Stimulated activated CD4-positive, alpha-beta T cell treated with anti-CD3 and anti-CD28 coated beads, Interleukin-2, amount 100 ng/mL, for 4 hours (primary cell): ENCODE measurements around the gene MSH3.
"Not testable (repeated sequence)": the region's sequence is repeated elsewhere in the genome, so short reads cannot be mapped to it uniquely, and the experiment has no call there.

Experiments used
- DNase-seq: peaks from one replicate; pipeline ENCODE4 v3.0.0-alpha.2; 2020; ENCODE audit warnings: low read depth

The MSH3 gene

DNA sequence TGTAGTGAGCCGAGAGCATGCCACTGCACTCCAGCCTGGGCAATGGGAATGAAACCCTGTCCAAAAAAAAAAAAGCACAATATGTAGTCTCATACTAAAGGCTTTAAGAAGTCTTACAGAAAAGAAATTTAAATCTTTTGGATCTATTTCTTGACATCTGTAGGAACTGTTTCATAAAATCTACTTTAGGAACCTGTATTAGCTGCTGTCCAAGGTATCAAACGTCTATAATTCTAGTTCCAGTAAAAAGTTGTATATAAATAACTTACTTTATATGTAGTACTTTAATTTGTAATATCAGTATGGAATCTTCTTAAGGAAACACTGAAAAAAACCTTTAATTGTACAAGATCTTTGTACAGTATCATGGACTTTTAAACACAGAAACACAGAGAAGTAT is 199.0 kb downstream of the MSH3 start:
- DNase-seq = no peak

DNA sequence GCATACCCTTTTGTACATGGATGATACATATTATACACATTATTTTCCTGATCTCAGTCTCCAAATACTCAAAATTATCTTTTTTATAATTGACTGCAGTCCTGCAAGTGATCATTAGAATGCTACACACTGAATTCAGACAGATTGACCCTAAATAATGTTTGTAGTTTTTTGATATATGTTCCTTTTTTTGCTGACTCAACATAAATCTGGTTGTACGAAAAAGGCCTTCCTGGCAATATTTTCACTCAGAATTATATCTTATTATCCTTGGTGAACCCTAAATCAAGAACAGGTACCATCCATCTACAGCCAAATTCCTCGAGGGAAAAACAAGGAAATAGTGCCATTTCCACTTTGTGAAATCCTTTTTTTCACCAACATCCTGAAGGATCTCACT is 200.1 kb downstream of the MSH3 start:
- no peak for DNase-seq

DNA sequence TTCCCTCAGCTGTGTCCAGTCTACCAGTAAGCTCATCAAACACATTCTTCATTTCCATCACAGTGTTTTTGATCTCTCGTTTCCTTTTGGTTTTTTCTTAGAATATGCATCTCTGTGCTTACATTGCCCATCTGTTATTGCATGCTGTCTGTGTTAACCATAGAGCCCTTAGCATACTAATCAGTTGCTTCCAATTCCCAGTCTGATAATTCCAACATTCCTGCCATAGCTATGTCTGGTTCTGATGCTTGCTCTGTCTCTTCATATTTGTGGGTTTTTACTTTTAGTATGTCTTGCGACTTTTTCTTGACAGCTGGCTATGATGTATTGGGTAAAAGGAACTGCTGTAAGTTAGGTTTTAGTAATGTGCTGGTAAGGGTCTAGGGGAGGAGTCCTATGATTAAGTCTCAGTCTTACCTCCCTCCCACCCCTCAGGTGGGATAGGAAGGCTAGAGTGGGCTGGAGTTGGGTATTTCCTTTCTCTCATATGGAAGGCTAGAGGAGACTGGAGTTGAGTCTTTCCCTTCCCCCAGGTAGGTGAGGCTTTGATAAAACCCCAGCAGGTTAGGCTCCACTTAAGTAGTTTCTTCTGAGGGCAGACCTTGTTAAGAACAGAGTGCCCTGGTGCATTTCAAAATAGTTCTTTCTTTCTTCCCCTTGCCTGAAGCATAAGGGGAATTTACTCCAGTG is 206.6 kb downstream of the MSH3 start:
- DNase-seq = no peak

DNA sequence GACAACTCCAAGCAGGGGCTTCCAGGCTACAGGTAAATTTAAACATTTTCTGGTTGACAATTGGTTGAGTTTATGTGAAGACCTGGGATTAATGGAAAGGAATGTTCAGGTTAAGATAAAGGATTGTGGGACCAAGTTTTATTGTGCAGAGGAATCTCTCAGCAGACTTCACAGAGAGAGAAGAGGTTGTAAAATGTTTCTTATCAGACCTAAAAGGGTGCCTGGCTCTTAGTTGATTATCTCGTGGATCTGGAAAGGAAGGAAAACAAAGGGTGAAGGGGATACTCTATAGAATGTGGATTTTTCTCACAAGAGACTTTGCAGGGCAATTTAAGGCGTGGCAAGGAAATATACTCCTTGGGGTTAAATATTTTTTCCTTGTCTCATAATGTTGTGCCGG is 209.3 kb downstream of the MSH3 start:
- no peak for DNase-seq

DNA sequence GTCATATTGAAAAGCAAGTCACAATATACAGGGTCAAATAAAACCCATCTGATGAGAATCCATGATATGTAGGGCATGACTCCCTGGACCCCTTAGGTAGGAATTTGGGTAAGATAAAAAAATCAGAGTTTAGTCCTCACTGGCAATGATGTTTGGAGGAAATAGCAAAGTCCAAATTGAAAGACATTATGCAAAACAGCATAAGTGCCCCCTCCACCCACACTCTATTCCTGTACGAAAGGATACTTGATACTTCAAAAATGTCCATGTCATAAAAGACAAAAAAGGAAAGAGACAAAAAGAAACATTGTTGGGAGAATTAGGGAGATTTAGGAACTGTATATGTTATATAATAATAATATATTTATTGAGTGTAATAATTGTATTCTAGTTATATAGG is 209.7 kb downstream of the MSH3 start:
- no peak for DNase-seq

DNA sequence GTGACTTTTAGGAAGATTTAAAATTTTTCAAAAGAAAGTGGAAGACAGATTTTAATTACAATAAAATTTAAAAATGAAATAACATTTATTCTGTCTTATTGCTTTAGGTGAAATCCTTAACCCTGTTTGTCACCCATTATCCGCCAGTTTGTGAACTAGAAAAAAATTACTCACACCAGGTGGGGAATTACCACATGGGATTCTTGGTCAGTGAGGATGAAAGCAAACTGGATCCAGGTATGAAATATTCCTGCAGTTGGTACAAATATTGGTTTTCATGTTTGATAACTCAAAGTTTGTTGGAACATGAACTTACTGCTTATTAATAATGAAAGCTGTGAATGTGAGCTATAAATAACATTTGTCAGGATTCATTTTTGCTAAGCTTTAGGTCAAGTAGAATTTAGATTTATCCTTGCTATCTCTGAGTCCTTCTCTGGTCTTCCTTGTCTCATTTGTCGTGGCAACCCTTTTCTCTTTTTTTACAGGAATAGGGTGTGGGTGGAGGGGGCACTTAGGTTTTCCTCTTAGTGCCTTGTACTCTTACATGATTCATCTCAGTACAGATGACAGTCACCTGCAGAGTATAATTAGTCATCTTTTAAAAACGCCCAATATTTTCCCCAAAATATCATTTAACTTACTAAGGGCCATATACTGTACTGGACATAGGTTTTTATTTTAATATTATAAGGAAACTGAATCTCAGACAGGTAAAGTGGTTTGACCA is 210.4 kb downstream of the MSH3 start:
- DNase-seq = no peak

DNA sequence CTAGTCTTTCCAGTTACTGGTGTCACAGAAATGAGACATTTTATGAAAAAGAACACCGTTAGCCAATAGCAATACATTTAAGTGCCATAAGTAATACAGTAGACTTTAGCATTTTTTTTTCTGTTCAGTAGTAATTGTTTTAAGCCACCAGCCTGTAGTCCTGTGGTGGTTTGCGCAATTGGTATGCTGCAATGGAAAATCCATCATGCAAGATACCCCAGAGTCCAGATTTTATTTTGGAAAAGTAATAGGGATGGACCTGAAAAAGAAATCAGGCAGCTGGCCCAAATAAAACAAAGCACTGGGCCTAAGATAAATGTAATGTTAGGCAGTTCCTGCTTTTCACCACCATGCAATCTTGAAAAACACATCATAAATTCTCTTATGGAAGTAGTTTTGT is 211.1 kb downstream of the MSH3 start:
- DNase-seq = no peak

DNA sequence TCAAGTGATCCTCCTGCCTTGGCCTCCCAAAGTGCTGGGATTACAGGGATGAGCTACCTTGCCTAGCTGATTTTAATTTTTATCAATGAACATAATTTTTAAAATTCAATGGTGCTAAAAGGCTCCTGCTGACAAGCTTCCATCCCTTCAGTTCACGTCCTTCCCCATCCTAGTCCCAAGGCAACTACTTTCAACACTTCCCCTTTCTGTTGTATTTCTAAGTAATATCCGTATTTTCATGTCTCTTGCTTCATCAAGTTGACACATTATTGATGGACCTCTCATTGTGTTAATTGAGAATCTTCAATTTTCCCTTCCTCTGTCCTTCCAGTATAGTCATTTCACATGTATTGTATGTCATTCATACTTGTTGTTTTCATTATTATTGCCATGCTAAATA is 211.9 kb downstream of the MSH3 start:
- DNase-seq = no peak

DNA sequence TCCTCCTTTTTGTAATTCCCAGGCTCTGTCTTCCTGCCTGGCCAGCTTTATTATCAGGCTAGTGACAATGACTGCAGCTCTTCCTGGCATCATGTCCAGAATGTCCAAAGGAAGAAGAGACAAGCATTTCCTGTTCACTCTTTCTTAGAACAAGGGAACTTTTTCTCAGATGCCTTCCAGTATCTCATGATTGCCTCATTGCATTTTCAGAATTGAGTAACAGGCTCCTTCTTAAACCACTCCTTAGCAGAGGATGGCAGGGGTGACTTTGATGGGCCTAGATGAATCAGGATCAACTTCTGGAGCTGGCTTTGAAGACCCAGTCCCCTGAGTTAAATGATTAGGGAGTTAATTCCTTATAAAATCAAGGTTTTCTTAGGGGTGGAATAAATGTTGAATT is 212.8 kb downstream of the MSH3 start:
- no peak for DNase-seq

DNA sequence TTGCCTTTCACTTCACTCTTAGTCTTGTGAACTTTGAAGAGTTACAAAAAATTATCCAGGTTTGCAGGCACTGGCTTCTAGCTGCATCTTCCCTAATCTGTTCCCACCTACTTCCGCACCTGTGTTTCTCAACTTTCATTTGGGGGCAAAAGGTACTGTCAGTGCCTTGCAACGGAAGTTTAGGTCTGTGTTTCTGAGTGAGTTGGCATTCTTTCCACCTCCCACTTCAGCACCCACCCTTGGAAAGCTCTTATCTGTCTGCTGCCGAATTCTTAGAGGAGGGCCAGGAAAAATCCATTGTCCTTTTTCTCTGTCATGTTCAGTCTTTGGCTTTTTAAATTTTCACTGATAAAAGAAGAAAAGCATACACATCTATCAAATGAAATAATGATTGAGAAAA is 216.0 kb downstream of the MSH3 start:
- DNase-seq = no peak

DNA sequence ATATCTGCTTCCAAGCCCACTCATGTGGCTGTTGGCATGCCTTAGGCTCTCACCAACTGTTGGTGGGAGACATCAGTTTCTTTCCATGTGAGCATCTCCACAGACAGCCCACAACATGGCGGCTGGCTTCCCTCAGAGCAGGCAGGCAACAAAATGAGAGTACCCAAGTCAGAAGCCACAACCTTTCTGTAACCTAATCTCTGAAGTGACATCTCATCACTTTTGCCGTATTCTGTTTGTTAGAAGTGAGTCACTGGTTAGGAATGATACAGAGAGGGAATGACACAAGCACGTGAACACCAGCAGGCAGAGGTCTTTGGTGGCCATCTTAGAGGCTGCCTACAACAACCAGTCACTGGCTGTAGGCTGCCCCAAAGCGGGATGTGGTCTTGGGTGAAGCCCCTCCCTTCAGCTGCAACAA is 217.1 kb downstream of the MSH3 start:
- DNase-seq = no peak

DNA sequence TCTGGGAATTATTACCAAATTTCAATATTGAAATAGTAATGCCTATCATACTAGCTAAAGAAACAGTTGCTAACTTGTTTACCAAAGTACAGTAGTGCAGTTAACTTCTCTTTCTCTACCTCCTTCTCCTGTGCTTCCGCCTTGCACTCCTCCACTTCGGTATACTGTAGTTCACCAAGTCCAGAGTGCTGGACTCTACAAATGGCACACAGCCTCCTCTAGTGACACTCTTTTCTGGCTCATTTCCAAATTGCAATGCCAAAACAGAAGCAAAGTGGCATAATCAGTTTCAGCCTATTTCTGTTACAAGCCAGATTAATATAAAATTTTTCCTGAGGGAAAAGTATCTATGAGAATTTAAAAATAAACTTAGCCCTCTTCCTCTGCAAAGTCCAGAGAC is 219.7 kb downstream of the MSH3 start:
- no peak for DNase-seq

DNA sequence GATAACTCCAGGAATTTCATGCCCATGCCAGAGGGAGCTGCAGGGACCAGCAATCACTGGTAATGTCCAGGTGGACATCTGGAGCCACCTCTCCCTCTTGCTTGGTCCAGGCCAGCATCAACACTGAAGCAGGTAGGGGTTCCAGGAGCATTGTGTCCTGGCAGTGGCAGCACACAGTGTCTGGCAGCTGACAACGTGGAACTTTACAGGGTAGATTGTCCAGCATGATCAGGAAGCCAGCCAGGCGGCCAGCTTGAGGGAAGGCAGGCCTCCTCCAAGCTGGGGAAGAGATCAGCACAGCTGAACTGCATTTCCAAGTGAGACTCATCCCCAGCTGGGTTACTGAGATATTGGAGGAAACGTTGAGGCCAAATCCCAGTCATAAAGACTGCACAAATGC is 223.1 kb downstream of the MSH3 start:
- DNase-seq = no peak

DNA sequence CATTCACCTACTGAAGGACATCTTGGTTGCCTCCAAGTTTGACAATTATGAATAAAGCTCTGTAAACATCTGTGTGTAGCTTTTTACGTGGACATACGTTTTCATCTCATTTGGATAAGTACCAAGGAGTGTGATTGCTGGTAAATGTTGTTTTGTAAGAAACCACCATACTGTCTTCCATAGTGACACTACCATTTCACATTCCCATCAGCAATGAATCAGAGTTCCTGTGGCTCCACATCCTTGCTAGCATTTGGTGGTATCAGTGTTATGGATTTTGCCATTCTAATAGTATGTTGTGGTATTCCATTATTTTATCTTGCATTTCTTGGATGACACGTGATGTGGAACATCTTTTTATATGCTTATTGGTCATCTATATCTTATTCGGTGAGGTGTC is 227.3 kb downstream of the MSH3 start:
- DNase-seq = no peak

DNA sequence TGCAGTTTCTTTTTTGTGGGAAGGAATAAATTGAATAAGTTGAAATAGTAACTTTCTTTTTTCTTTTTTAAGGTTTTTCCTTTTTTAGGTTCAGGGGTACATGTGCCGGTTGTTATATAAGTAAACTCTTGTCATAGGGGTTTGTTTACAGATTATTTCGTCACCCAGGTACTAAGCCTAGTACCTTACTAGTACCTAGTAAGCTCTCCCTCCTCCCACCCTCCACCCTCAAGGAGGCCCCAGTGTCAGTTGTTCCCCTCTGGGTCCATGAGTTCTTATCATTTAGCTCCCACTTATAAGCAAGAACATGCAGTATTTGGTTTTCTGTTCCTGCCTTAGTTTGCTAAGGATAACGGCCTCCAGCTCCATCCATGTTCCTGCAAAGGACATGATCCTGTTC is 228.9 kb downstream of the MSH3 start:
- DNase-seq = not testable (repeated sequence)

DNA sequence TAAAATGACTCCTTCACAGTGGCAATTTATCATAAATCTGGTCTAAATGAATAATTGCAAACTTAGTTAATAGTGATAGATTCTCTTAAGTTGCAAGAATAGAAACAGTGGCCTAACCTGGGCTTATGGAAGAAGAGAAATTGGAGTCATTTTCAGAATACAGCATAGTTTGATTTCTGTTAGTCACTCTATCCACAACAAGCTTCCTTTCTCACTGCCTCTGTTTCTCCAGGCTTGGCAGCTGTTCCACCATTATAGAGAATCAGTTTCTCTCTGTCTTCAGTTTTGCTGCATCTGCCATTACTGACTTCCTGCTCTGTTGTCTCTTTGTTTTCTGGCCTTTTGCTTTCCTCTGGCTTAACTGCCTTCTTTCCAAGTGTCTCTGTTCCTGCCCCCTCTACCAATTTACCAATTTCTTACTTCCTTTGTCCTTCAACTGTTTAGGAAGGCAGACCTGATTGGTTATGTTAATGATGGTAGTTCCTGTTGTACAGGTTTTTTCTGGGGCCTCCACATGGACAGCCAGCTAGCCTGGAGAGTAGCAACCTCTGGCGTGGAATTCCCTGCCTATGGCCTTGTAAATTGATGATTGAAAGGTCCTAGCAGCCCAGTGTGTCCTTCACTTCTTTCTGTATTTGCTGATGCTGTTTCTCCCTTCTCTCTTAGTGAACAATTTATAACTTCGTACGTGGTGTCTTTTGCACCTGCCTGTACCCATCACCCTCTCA is 229.8 kb downstream of the MSH3 start:
- no peak for DNase-seq

DNA sequence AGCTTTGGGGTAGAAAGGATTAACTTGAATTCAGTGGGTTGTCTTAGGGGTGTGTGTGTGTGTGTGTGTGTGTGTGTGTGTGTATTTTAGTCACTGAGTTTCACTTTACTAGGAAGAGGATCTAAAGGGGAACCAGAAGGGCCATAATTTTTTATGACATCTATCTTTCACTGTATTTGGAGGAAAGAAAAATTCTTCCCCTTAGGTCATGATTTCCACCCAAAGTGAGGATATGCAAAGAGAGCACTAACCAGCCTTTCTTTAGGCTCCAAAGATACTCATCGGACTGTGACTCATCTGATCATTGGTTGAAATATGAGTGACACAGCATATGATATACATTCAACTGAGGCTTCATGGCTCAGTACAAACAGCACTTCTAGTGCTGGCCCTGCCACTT is 230.5 kb downstream of the MSH3 start:
- no peak for DNase-seq

DNA sequence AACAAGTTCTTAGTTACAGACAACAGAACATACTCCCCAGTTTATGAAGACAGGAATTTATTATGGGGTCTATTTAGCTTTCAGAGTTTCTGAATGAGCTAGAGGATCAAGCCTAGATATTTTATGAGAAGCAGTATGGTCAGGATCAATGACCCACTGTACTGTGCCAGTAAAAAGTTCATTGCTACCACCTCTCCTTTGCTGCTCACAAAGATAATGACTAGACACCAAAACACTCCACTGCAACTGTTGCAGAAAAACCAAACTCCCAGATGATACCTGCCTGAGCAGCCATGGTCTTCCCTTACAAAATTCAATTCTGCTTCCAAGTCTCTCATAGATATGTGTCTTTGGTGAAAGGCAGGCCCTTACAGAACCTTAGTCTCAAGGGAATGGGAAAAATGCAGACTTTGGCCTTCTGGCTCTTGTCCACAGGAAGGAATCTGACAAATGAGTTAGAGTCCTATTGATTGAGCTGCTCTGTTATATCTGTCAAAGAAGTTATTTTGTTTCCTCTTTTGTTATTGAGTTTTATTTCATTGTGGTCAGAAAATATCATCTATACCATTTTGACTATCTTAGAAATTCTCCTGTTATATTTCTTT is 231.0 kb downstream of the MSH3 start:
- DNase-seq = no peak

DNA sequence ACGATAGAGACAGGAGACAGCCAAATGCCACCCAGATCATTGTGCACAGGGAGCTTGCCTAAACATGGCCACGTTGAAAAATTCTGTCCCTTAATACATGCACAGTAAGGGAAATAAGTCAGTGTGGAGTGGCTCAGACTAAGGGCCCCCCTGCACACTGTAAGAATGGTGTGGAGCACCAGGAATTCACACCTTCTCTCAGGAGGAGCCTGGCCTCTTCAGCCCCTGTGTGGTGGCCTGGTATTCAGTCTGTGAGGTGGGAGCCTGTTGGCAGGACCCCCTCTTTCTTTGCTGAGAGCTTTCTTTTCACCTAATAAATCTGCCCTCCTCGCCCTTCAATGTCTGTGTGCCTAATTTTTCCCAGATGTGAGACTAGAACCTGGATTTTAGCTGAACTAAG is 239.6 kb downstream of the MSH3 start:
- DNase-seq = no peak

DNA sequence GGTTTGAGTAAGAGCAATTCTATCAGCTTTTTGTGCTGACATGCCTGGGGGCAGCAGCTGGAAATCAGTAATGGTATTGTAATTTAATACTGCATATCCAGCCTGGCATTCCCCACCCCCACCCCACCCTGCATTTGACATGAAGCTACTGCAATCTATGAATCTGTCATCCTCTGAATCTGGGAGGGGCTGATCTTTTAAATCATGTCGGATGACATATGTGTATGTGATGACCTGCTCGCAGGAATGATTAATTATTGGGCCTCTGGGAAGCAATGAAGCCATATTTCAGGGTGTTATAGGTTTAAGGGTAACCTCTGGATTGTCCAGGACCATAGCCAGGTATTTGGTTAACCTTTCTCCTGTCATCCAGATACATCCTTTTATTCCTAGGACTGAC is 241.1 kb downstream of the MSH3 start:
- DNase-seq = no peak

DNA sequence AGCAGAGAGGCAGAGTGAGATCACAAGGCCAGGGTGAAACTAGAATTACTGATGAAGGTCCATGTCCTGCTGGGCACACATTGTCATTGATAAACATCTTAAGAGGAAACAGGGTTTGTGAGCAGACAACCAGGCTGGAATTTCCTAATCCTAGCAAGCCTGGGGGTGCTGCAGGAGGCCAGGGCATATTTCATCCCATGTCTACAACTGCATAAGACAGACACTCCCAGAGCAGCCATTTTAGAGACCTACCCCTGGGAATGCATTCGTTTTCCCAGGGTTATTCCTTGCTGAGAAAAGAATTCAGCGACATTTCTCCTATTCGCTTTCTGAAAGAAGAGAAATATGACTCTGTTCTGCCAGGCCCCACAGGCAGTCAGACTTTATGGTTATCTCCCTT is 248.2 kb downstream of the MSH3 start:
- DNase-seq = not testable (repeated sequence)

DNA sequence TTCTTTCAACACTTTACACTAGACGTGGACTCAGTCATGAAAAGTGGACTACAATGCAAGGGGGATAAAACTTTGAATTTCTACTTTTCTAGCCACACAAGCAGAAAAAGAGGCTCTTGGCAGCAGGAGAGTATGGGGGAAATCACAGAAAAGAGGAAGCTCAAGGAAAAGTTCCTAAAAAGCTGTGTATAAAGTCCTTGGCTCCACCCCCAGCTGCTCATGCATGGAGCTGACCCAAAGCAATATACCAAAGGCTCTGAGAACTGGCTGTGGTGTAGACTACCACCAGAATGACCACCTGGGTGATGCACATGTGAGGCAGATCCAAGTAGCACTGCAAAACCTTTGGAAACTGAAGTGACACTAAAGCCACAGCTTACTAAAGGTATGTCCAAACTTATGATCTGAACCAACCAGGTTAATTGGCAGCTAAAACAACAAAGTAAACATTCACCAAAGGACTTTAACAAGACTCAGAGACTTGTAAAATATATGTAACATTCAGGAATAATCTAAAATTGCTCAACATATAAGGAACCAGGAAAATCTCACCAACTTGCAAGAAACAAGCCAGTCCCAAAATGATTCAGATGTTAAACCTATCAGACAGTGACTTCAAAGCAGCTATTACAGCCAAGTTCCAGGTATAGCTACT is 250.2 kb downstream of the MSH3 start:
- no peak for DNase-seq
